Measurements from ENCODE around the gene TMEFF2. TPM values are rescaled to one million over a fixed set of nuclear protein-coding genes. Genes with fewer than 3 reads are reported as not detected.

The TMEFF2 gene
- total and polyA plus RNA-seq, 10 of the 15 experiments (the other 5 are each of a cell fraction or from before 2014, with no cell fraction given), result not detected

GRCh38 chr2:191922736-191923651 lies 271.7 kb downstream of the TMEFF2 start (continued):
- TF ChIP-seq FOXM1 (IDR thresholded peaks at IDR 0.05; ENCODE audit: low read depth, low read length) (0 out of 2 replicates have a peak, but pooled peaks have one; percentile 43), ELK1 (IDR thresholded peaks at IDR 0.05; ENCODE audit: low read depth, low read length) (no peak), USF1 (IDR thresholded peaks at IDR 0.05; ENCODE audit: borderline replicate concordance, extremely low read length, insufficient read depth, low read depth, low read length) (no peak), ZBTB33 (IDR thresholded peaks at IDR 0.05) (peak; percentile 98), STAT3 (IDR thresholded peaks at IDR 0.05; ENCODE audit: low read depth, low read length) (peak; percentile 70; the same call in 1 of the 2 replicates), ZNF274 (IDR thresholded peaks at IDR 0.05; ENCODE audit: insufficient read depth, insufficient read length) (no peak), RELB (IDR thresholded peaks at IDR 0.05; ENCODE audit: low read depth) (peak; percentile 93), NFIC (IDR thresholded peaks at IDR 0.05; ENCODE audit: low read depth, low read length) (peak; percentile 72), CTCF (IDR thresholded peaks at IDR 0.05 in 2 of 3, conservative IDR thresholded peaks at IDR 0.05 in 1 of 3; ENCODE audit: control insufficient read depth in 2 of 3, extremely low read depth in 1 of 3, insufficient read depth in 1 of 3, low read depth in 3 of 3, low read length in 3 of 3) (no peak), BCLAF1 (IDR thresholded peaks at IDR 0.05) (no peak), SP1 (IDR thresholded peaks at IDR 0.05; ENCODE audit: low read depth, low read length) (no peak), CHD1 (IDR thresholded peaks at IDR 0.05; ENCODE audit: low read depth, low read length) (no peak)
